Stimulated activated CD4-positive, alpha-beta T cell treated with anti-CD3 and anti-CD28 coated beads, TNF-alpha, amount 100 ng/mL, for 4 hours (primary cell): ENCODE data around the gene OSGEPL1.
A peak's percentile ranks its signal among the peaks of the same experiment; 100 is the strongest.
"Not testable (repeated sequence)": the region's sequence is repeated elsewhere in the genome, so short reads cannot be mapped to it uniquely, and the experiment has no call there.

ENCODE experiments used
- DNase-seq, 3 experiments: peaks; one replicate each; pipeline ENCODE4 v3.0.0-alpha.2; 2020; ENCODE audit warnings: low read depth in 3 of 3

OSGEPL1 gene, protein sequence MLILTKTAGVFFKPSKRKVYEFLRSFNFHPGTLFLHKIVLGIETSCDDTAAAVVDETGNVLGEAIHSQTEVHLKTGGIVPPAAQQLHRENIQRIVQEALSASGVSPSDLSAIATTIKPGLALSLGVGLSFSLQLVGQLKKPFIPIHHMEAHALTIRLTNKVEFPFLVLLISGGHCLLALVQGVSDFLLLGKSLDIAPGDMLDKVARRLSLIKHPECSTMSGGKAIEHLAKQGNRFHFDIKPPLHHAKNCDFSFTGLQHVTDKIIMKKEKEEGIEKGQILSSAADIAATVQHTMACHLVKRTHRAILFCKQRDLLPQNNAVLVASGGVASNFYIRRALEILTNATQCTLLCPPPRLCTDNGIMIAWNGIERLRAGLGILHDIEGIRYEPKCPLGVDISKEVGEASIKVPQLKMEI

DNA sequence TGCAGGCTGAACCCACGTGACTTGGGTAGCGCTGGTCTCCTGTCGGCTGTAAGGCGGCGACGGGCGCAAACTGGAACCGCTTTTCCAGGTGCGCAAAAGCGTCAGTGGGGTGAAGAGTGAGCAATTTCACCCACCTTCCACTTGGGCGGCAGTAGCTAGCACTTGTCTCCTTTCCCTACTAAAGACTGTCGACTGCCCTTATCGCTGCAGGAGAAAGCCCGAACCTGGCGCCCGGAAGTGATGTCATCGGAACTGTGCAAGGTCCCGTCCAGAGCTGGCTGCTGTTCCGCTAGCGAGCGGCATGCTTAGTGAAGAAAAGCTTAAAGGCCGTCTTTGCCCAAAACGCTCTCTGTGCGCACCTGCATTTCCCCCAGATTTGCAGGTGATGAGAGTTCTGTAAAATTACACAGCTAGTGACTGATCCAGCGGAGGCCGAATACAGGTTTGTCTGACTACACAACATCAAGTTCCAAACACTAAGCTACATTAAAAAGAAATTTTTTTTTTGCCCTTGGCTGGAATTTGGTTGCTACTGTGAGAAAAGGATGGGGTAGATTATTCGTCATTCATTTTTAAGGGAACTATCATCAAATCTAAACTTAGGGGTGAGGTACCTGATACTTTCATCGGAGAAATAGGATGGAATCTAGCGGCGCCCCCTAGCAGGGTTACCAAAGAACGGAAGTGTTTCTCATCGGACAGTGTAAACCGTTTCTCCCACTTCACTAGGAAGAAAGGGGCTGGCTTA, at the start of gene OSGEPL1:
Gene OSGEPL1, minus strand, starts transcription at position 242 of the 748 bp plus-strand sequence. CDS start 1,152 bp downstream, outside the sequence.
- peak; percentile 81 to 85 (median 84) for DNase-seq

GRCh38 chr2:189803431-189803830, 40.8 kb upstream of the OSGEPL1 start:
- no peak for DNase-seq

DNA sequence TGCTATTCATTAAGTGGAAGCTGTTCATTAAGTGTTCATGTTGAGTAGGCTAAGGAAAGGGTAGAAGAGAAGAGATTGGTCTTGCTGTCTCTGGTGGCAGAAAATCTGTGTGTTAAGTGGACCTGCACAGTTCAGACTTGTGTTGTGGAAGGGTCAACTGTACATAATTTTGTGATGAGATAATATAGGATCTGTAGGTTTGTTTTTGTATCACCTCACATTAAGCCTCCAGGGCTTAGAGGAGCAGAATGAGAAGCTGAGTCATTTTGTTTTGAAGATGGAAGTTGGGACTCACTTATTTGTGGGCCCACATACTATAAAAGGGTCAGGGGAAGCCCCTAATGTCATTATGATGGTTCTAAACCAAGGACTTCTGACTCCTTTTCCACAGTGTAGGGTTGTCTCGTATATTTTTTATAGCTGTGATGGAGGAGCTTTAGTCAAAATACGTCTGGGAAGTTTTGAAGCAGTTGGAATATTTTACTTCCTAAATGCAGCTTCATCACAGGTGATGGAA, 39.9 kb upstream of the OSGEPL1 start:
- DNase-seq, result no peak

GRCh38 chr2:189799531-189799930, 36.9 kb upstream of the OSGEPL1 start:
- no peak for DNase-seq

DNA sequence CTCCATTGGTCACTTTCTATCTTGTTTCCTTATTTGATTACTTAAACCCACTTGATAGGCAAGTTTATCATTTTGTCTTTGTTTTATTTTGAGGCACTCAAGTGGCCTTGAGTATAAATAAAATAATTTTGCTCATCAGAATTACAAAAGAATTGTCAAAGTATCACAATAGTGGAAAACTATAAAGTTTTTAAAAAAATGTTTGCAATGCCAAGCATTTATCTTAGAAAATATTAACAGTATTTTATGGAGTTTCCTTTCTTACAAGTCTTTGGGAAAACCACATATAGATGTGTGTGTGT, 36.4 kb upstream of the OSGEPL1 start:
- no peak for DNase-seq

- no peak for DNase-seq
Measured at GRCh38 chr2:189798312-189799029, 35.9 kb upstream of the OSGEPL1 start.

DNA sequence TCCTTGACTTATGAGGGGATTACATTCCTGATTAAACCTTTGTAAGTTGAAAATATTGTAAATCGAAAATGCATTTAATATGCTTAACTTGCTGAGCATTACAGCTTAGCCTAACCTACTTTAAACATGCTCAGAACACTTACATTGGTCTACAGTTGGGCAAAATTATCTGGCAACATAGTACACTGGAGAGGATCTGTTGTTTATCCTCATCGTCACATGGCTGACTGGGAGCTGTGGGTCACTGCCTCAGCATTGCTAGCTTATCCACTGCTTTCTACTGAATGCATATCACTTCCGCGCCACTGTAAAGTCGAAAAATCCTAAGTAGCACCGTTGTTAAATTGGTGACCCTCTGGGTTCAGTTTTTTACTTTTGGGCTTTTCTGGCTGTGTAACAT, 35.3 kb upstream of the OSGEPL1 start:
- no peak for DNase-seq

GRCh38 chr2:189794310-189794709, 31.7 kb upstream of the OSGEPL1 start:
- no peak for DNase-seq

GRCh38 chr2:189791338-189792042, 28.9 kb upstream of the OSGEPL1 start:
- DNase-seq, result no peak

- DNase-seq, result peak; percentile 85 to 91 (median 90)
Measured at GRCh38 chr2:189783927-189784867, 21.6 kb upstream of the OSGEPL1 start, which contains the start of the genes ORMDL1 and PMS1. Gene ORMDL1 (minus strand): TSS chr2:189784339. CDS start chr2:189782595, 1,744 bp downstream. Gene PMS1 (plus strand): TSS chr2:189784450. CDS start chr2:189791810, 7,360 bp downstream.

DNA sequence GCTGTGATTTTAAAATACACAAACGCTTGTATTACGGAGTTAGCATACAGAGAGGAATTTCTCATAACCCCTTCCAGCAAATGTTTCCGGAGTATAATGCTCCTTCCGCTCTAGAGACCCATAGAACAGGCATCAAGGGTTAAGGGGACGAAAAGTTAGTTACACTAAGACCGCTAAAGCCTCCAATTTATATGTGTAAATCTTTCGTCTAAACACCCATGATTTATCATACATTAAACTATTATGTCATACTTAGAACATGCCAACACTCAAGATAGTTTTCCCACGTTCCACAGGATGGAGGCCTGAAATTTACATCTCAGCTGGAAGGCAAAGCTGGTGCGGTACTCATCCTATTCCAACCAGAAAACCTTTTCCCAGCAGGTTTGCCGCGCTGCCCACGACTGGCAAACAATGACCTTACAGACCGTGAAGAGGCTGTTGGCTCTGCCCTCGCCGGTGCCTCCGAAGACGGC, 20.9 kb upstream of the OSGEPL1 start:
- no peak for DNase-seq

DNA sequence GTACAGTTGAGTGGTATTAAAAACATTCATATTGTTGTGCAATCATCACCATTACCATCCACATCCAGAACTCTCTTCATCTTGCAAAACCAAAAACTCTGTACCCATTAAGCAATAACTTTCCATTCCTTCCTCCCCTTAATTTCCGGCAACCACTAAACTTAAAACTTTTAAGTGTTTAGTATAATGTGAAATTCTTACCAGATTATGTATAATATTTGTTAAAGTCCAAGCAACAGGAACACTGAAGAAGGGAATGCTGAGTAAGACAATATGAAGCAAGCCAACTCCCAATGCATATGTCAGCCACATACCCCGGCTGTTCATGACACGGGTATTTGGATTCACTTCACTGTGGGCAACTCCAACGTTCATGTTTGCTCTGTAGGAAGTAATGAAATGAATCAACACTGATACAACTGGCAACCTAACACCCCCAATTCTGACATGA, 19.7 kb upstream of the OSGEPL1 start:
- DNase-seq, result no peak

DNA sequence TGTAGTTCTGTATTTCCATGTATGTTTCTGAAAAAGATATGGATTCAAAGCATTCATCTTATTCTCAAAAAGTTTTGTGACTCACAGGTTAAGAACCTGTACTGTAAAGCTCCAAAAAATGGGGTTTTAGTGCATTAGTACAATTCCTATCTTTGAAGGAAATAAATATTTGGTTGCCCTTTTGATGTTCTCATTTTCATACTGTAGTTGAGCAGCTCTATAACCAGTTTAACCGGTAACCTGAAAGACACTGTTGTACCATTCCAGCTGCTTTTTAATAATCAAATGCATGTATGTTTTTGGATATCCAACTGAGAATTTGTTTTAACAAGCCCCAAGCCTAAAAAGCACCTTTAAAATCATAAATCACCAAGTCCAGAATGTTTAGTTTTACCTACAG, 9.6 kb upstream of the OSGEPL1 start:
- DNase-seq, result no peak

DNA sequence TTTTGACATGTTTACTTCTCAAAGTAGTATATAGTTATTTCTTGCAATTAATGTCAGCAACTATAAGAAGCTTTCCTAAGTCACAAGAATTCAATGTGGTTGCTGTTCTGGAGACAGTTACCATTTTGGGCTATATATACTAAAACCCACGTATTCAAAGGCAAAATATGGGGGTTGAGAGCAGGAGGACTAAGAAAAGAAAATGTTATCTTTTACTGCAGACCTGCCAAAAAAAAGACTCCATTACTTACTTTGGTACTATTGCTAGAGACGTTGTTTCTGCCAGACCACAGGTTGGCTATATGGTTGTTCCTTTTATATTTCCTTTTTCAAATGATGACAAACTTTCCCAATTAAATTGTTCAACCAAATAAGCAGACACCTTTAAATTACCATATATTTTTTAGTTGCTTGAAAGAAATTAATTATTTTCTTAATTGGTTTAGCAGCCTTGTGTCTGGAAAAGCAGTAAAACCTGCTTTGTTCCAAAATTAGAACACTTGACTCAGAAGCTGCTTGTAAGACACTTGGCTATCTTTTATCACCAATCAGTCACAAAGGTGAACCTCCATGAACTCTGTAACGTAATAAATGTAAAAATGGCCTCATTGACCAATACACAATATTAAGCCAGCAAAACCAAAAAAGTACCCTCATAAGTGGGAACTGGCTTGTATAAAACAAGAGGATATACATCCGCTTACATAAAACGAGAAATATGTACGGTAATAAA, 8.2 kb upstream of the OSGEPL1 start:
- DNase-seq, result no peak

- no peak for DNase-seq
Measured at GRCh38 chr2:189763908-189764661, 1.5 kb upstream of the OSGEPL1 start.

- no peak for DNase-seq
Measured at GRCh38 chr2:189762229-189762550, 402 bp downstream of the OSGEPL1 start.

- DNase-seq, result not testable (repeated sequence)
Measured at GRCh38 chr2:189760154-189760553, 2.4 kb downstream of the OSGEPL1 start.

- DNase-seq, result no peak
Measured at GRCh38 chr2:189756311-189756952, 6.2 kb downstream of the OSGEPL1 start.
